GM04504 (cell line): ENCODE data around the gene SRPK1.
A peak's percentile ranks its signal among the peaks of the same experiment; 100 is the strongest.

Experiments used
- DNase-seq: peaks from one replicate; pipeline ENCODE4 v3.0.0-alpha.2; 2012; ENCODE audit warnings: low read depth

Gene SRPK1

GRCh38 chr6:35898003-35898402 is 22.9 kb downstream of the SRPK1 start:
- no peak for DNase-seq

GRCh38 chr6:35897486-35897885 is 23.4 kb downstream of the SRPK1 start:
- DNase-seq = no peak

- no peak for DNase-seq
Observed at GRCh38 chr6:35897036-35897435, 23.9 kb downstream of the SRPK1 start.

GRCh38 chr6:35896228-35896627 is 24.7 kb downstream of the SRPK1 start:
- no peak for DNase-seq

- no peak for DNase-seq
Observed at GRCh38 chr6:35895560-35895959, 25.3 kb downstream of the SRPK1 start.

- DNase-seq = no peak
Observed at GRCh38 chr6:35894776-35895175, 26.1 kb downstream of the SRPK1 start.

GRCh38 chr6:35893246-35893645 is 27.7 kb downstream of the SRPK1 start:
- DNase-seq = no peak

GRCh38 chr6:35892482-35892881 is 28.4 kb downstream of the SRPK1 start:
- no peak for DNase-seq

GRCh38 chr6:35879151-35879550 is 41.7 kb downstream of the SRPK1 start:
- no peak for DNase-seq

- DNase-seq = no peak
Observed at GRCh38 chr6:35876902-35877301, 44.0 kb downstream of the SRPK1 start.

- DNase-seq = no peak
Observed at GRCh38 chr6:35874730-35875129, 46.2 kb downstream of the SRPK1 start.

GRCh38 chr6:35859367-35859766 is 61.5 kb downstream of the SRPK1 start:
- no peak for DNase-seq

- DNase-seq = no peak
Observed at GRCh38 chr6:35857853-35858252, 63.0 kb downstream of the SRPK1 start.

- no peak for DNase-seq
Observed at GRCh38 chr6:35856250-35856649, 64.6 kb downstream of the SRPK1 start.

- DNase-seq = no peak
Observed at GRCh38 chr6:35852994-35853393, 67.9 kb downstream of the SRPK1 start.

GRCh38 chr6:35850208-35850607 is 70.7 kb downstream of the SRPK1 start:
- DNase-seq = no peak

- DNase-seq = no peak
Observed at GRCh38 chr6:35844290-35844689, 76.6 kb downstream of the SRPK1 start.

- no peak for DNase-seq
Observed at GRCh38 chr6:35842381-35842780, 78.5 kb downstream of the SRPK1 start.

GRCh38 chr6:35839019-35839418 is 81.9 kb downstream of the SRPK1 start:
- DNase-seq = no peak

- peak; percentile 3 for DNase-seq
Observed at GRCh38 chr6:35833536-35833935, 87.4 kb downstream of the SRPK1 start.

GRCh38 chr6:35831257-35832007 is 89.5 kb downstream of the SRPK1 start:
- DNase-seq = no peak

GRCh38 chr6:35829306-35829705 is 91.6 kb downstream of the SRPK1 start:
- no peak for DNase-seq

- no peak for DNase-seq
Observed at GRCh38 chr6:35824552-35825192, 96.2 kb downstream of the SRPK1 start.

- DNase-seq = no peak
Observed at GRCh38 chr6:35823601-35824000, 97.3 kb downstream of the SRPK1 start.
